T-helper 22 cell (primary cell): ENCODE data around the gene SLC37A4.
"Not testable (repeated sequence)": the region's sequence is repeated elsewhere in the genome, so short reads cannot be mapped to it uniquely, and the experiment has no call there.

Experiments used
- DNase-seq: peaks from one replicate; pipeline ENCODE4 v3.0.0-alpha.2; 2020; ENCODE audit warnings: low read depth

The SLC37A4 gene

GRCh38 chr11:119041821-119042514 lies 11.3 kb upstream of the SLC37A4 start:
- no peak for DNase-seq

GRCh38 chr11:119039471-119039870 lies 8.8 kb upstream of the SLC37A4 start:
- not testable (repeated sequence) for DNase-seq

- DNase-seq = no peak
Observed at GRCh38 chr11:119038884-119039283, 8.2 kb upstream of the SLC37A4 start.

GRCh38 chr11:119034813-119035212 lies 4.1 kb upstream of the SLC37A4 start:
- no peak for DNase-seq

- DNase-seq = not testable (repeated sequence)
Observed at GRCh38 chr11:119033421-119033820, 2.7 kb upstream of the SLC37A4 start.

GRCh38 chr11:119031912-119032280 lies 1.2 kb upstream of the SLC37A4 start:
- no peak for DNase-seq

GRCh38 chr11:119030029-119030328 lies 698 bp downstream of the SLC37A4 start:
- no peak for DNase-seq

- DNase-seq = no peak
Observed at GRCh38 chr11:119029340-119030028, 1.2 kb downstream of the SLC37A4 start.

- no peak for DNase-seq
Observed at GRCh38 chr11:119029069-119029339, 1.7 kb downstream of the SLC37A4 start.

GRCh38 chr11:119028346-119029068 lies 2.2 kb downstream of the SLC37A4 start:
- no peak for DNase-seq

GRCh38 chr11:119027561-119028345 lies 2.9 kb downstream of the SLC37A4 start:
- no peak for DNase-seq

GRCh38 chr11:119026970-119027369 lies 3.7 kb downstream of the SLC37A4 start:
- no peak for DNase-seq

GRCh38 chr11:119025978-119026766 lies 4.5 kb downstream of the SLC37A4 start:
- DNase-seq = no peak

- no peak for DNase-seq
Observed at GRCh38 chr11:119025541-119025940, 5.1 kb downstream of the SLC37A4 start.

- no peak for DNase-seq
Observed at GRCh38 chr11:119025099-119025473, 5.6 kb downstream of the SLC37A4 start.

- no peak for DNase-seq
Observed at GRCh38 chr11:119024430-119025098, 6.1 kb downstream of the SLC37A4 start.

GRCh38 chr11:119023741-119024140 lies 6.9 kb downstream of the SLC37A4 start:
- DNase-seq = no peak

- DNase-seq = no peak
Observed at GRCh38 chr11:119021631-119022030, 9.0 kb downstream of the SLC37A4 start.

GRCh38 chr11:119019996-119020395 lies 10.7 kb downstream of the SLC37A4 start:
- DNase-seq = no peak

- peak; percentile 95 for DNase-seq
Observed at GRCh38 chr11:119018074-119018938, 12.4 kb downstream of the SLC37A4 start, which contains the start of the genes RPS25 and TRAPPC4. Gene RPS25 (minus strand): TSS chr11:119018343. CDS start chr11:119018284, 59 bp downstream. Gene TRAPPC4 (plus strand): TSS chr11:119018766. CDS start chr11:119018796, 30 bp downstream.
